ENCODE results near the gene CETP. TPM values are rescaled to one million over a fixed set of nuclear protein-coding genes. Genes with fewer than 3 reads are reported as not detected.
A peak's percentile ranks its signal among the peaks of the same experiment; 100 is the strongest.

CETP gene
- total and polyA plus RNA-seq, 2 of the 13 experiments (the other 11 are each of a cell fraction or from before 2014, with no cell fraction given), result 0.31 to 9.8 TPM

GRCh38 chr16:56964243-56965148, 2.7 kb downstream of the CETP start (continued):
- peak; percentile 27 for TF ChIP-seq ZEB1 (IDR thresholded peaks at IDR 0.05; ENCODE audit: insufficient replicate concordance, low read depth)
- 0 out of 2 replicates have a peak, but pooled peaks have one; percentile 34 for TF ChIP-seq ZNF776 (CRISPR knock-in tag; IDR thresholded peaks at IDR 0.05)
- no peak for TF ChIP-seq ZNF569 (CRISPR knock-in tag; IDR thresholded peaks at IDR 0.05; ENCODE audit: borderline replicate concordance)
- peak; percentile 95 for TF ChIP-seq RXRA (CRISPR knock-in tag; IDR thresholded peaks at IDR 0.05)
- TF ChIP-seq HIVEP1 (CRISPR knock-in tag; IDR thresholded peaks at IDR 0.05), result peak; percentile 77; the same call in 1 of the 2 replicates
- TF ChIP-seq, protein P1, sequence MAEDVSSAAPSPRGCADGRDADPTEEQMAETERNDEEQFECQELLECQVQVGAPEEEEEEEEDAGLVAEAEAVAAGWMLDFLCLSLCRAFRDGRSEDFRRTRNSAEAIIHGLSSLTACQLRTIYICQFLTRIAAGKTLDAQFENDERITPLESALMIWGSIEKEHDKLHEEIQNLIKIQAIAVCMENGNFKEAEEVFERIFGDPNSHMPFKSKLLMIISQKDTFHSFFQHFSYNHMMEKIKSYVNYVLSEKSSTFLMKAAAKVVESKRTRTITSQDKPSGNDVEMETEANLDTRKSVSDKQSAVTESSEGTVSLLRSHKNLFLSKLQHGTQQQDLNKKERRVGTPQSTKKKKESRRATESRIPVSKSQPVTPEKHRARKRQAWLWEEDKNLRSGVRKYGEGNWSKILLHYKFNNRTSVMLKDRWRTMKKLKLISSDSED (CRISPR knock-in tag; IDR thresholded peaks at IDR 0.05), result no peak
- peak; percentile 48 for TF ChIP-seq YY1 (IDR thresholded peaks at IDR 0.05; ENCODE audit: insufficient read depth, insufficient replicate concordance, low read depth, low read length)
- TF ChIP-seq MIXL1 (CRISPR knock-in tag; IDR thresholded peaks at IDR 0.05), result 0 out of 2 replicates have a peak, but pooled peaks have one; percentile 1
- TF ChIP-seq NR2F2 (IDR thresholded peaks at IDR 0.05; ENCODE audit: borderline replicate concordance, low read depth), result peak; percentile 94
- peak; percentile 94 for TF ChIP-seq ZNF580 (CRISPR knock-in tag; IDR thresholded peaks at IDR 0.05; ENCODE audit: borderline replicate concordance, low read depth)
- no peak for TF ChIP-seq REL (CRISPR knock-in tag; conservative IDR thresholded peaks at IDR 0.05)
- TF ChIP-seq FOXK1 (CRISPR knock-in tag; IDR thresholded peaks at IDR 0.05; ENCODE audit: borderline replicate concordance, low read depth), result peak; percentile 59; the same call in 1 of the 2 replicates
- TF ChIP-seq PTBP1 (IDR thresholded peaks at IDR 0.05; ENCODE audit: low read depth, low read length, poor library complexity, severe bottlenecking), result no peak
- peak; percentile 99 for TF ChIP-seq CBFB (CRISPR knock-in tag; IDR thresholded peaks at IDR 0.05)
- TF ChIP-seq SNRNP70 (IDR thresholded peaks at IDR 0.05; ENCODE audit: low read depth, low read length), result no peak
- TF ChIP-seq SSRP1 (CRISPR knock-in tag; IDR thresholded peaks at IDR 0.05), result no peak; the same call in 1 of the 2 replicates
- TF ChIP-seq KDM3A (CRISPR knock-in tag; IDR thresholded peaks at IDR 0.05; ENCODE audit: low read depth), result peak; percentile 34; the same call in 1 of the 2 replicates
- TF ChIP-seq, protein P2, sequence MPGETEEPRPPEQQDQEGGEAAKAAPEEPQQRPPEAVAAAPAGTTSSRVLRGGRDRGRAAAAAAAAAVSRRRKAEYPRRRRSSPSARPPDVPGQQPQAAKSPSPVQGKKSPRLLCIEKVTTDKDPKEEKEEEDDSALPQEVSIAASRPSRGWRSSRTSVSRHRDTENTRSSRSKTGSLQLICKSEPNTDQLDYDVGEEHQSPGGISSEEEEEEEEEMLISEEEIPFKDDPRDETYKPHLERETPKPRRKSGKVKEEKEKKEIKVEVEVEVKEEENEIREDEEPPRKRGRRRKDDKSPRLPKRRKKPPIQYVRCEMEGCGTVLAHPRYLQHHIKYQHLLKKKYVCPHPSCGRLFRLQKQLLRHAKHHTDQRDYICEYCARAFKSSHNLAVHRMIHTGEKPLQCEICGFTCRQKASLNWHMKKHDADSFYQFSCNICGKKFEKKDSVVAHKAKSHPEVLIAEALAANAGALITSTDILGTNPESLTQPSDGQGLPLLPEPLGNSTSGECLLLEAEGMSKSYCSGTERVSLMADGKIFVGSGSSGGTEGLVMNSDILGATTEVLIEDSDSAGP (CRISPR knock-in tag; IDR thresholded peaks at IDR 0.05; ENCODE audit: borderline replicate concordance), result peak; percentile 94
- no peak for TF ChIP-seq GPN1 (CRISPR knock-in tag; IDR thresholded peaks at IDR 0.05; ENCODE audit: borderline replicate concordance)
- TF ChIP-seq ARNTL (CRISPR knock-in tag; IDR thresholded peaks at IDR 0.05), result no peak
- TF ChIP-seq RELA (CRISPR knock-in tag; IDR thresholded peaks at IDR 0.05), result no peak
- TF ChIP-seq ZNF768 (CRISPR knock-in tag; IDR thresholded peaks at IDR 0.05), result peak; percentile 68; the same call in 1 of the 2 replicates
